ENCODE data around the gene P3H2.

The P3H2 gene

DNA sequence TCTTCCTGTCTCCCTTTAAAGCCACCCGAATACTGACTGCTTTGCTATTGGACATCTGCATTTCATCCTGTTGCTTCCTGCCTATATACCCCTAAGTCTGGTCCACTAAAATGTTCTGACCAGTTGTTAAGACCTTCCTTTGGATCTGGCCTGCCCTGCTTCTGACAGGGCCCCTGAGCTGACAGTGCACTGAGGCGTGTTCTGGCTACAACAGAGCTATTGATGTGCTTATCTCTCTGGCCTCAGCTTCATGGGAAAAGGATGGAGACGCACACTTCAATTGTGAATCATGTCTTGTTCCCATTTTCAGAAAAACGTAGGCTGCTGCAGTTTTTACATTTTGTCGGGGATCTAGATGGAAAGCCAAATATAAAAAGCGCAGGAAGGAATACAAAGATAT is 7.1 kb upstream of the P3H2 start:
- Mint-ChIP-seq H3K36me3 (ENCODE audit: low read depth) (peaks cover 3% of the 10 kb centered on the region), H3K27me3 (ENCODE audit: low read depth) (peaks cover 4% of the 10 kb centered on the region), H3K4me3 (no peak overlapping the region), H3K9me3 (no peaks in the 10 kb centered on the region), H3K27ac (no peak overlapping the region), H3K4me1 (peaks cover 23% of the 10 kb centered on the region)
- TF ChIP-seq, protein P1, sequence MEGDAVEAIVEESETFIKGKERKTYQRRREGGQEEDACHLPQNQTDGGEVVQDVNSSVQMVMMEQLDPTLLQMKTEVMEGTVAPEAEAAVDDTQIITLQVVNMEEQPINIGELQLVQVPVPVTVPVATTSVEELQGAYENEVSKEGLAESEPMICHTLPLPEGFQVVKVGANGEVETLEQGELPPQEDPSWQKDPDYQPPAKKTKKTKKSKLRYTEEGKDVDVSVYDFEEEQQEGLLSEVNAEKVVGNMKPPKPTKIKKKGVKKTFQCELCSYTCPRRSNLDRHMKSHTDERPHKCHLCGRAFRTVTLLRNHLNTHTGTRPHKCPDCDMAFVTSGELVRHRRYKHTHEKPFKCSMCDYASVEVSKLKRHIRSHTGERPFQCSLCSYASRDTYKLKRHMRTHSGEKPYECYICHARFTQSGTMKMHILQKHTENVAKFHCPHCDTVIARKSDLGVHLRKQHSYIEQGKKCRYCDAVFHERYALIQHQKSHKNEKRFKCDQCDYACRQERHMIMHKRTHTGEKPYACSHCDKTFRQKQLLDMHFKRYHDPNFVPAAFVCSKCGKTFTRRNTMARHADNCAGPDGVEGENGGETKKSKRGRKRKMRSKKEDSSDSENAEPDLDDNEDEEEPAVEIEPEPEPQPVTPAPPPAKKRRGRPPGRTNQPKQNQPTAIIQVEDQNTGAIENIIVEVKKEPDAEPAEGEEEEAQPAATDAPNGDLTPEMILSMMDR (IDR thresholded peaks at IDR 0.05; ENCODE audit: unreplicated experiment in 3 of 3): no peak

DNA sequence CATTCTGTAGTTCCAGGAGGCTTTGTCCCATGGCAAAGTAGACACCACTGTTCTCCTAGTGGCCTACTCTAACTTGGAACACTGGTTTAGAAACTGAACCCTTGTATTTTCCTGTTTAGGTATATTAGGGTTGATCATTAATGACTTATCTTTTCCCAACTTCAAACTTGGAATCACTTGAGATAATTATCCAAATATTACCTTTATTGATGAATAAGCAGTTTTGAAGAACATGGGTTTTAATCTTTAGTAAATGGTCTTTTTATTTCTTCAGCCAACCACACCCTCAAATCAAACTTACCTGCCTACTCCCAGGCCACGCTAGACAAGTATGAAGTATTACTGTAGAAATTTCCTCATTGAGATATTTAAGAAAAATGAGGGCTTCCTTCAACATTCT is 6.5 kb upstream of the P3H2 start:
- no peak overlapping the region for H3K27ac Mint-ChIP-seq
- TF ChIP-seq, protein P1 (IDR thresholded peaks at IDR 0.05; ENCODE audit: unreplicated experiment in 3 of 3): no peak
- H3K4me3 Mint-ChIP-seq: no peak overlapping the region
- H3K9me3 Mint-ChIP-seq: no peaks in the 10 kb centered on the region
- peaks cover 4% of the 10 kb centered on the region for H3K27me3 Mint-ChIP-seq (ENCODE audit: low read depth)
- peaks cover 24% of the 10 kb centered on the region for H3K4me1 Mint-ChIP-seq
- H3K36me3 Mint-ChIP-seq (ENCODE audit: low read depth): peaks cover 3% of the 10 kb centered on the region

DNA sequence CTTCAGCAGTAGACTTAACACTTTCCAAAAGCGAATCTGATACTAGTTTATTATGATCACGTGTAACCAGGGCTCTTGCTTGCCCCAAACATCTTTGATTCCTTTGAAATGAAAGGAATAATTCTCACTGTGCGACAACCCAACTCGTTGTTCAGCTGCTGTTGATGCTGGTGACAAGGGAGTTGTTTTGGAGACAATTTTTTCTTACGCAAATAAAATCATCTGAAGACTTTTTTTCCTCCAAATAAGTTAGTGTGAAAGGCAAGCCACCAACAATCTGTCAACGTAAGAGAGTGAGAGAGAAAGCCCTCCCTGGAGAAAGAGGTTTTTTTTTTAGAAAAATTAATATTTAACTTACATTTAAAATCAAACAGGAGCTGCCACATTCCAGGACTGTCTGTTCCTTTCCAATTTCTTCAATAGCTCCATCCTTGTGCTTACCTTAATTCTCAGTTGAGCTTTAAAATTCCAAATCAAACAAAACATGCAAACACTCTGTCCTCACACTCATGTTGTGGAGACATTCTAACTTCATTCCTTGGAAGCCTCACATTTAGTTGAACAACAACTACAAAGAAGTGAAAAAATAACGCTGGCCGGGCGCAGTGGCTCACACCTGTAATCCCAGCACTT is 4.9 kb upstream of the P3H2 start:
- H3K9me3 Mint-ChIP-seq: no peaks in the 10 kb centered on the region
- peaks cover 3% of the 10 kb centered on the region for H3K36me3 Mint-ChIP-seq (ENCODE audit: low read depth)
- H3K27ac Mint-ChIP-seq: peak overlapping the region; percentile 31 to 45 (median 41)
- TF ChIP-seq, protein P1 (IDR thresholded peaks at IDR 0.05; ENCODE audit: unreplicated experiment in 3 of 3): no peak
- peaks cover 4% of the 10 kb centered on the region for H3K27me3 Mint-ChIP-seq (ENCODE audit: low read depth)
- H3K4me3 Mint-ChIP-seq: no peak overlapping the region
- H3K4me1 Mint-ChIP-seq: peaks cover 22% of the 10 kb centered on the region

DNA sequence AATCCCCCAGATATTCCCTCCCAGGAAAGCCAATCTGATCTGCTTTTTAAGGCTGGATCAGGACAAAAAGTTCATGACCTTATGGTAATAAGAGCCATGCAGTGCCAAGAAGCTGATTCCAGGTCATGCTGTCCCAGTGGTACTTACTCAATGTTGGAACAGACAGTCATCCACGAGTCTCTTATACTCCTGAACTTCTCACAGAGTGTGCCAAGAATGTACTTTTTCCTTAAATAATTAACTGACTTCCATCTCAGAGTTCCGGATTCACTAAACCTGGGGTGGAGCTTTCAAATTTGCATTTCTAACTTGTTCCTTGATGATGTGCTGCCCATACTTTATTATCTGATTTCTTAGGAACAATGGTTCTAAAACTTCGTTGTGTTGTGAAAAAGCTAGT is 3.4 kb upstream of the P3H2 start:
- H3K27me3 Mint-ChIP-seq (ENCODE audit: low read depth): peaks cover 4% of the 10 kb centered on the region
- H3K4me1 Mint-ChIP-seq: peaks cover 27% of the 10 kb centered on the region
- no peaks in the 10 kb centered on the region for H3K36me3 Mint-ChIP-seq (ENCODE audit: low read depth)
- peak overlapping the region in 2 of 3 experiments; percentile 48 to 77 for H3K27ac Mint-ChIP-seq
- TF ChIP-seq, protein P1 (IDR thresholded peaks at IDR 0.05; ENCODE audit: unreplicated experiment in 3 of 3): no peak
- H3K9me3 Mint-ChIP-seq: no peaks in the 10 kb centered on the region
- H3K4me3 Mint-ChIP-seq: no peak overlapping the region

DNA sequence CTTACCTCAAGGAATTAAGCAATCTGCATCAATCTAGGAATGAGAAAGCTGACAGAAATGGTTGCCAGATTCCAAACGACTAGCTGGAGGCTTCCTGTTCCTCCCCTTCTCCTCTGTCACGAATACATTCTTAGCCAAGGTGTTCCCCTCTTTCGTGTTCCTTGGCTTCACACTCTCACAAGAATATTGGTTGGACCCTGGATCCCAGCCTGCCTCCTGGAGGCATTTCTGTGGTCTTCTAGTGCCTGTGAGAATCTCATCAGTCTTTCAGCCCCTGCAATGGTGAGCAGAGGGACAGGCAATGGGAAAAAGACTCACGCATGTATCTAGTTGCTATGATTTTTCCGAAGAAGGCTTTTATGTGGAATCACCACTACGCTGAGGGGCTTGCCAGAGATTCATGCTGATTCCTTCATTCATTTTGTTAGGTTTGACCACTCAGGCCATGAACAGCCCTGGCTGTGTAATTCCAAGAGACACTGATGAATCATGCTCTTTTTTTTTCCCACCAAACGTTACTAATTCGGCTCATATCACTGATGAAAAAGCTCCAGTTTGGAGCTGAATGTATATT is 1.6 kb upstream of the P3H2 start:
- TF ChIP-seq, protein P1 (IDR thresholded peaks at IDR 0.05; ENCODE audit: unreplicated experiment in 3 of 3): no peak
- H3K27ac Mint-ChIP-seq: peak overlapping the region; percentile 58 to 90 (median 84)
- H3K27me3 Mint-ChIP-seq (ENCODE audit: low read depth): peaks cover 4% of the 10 kb centered on the region
- H3K4me1 Mint-ChIP-seq: peaks cover 42% of the 10 kb centered on the region
- H3K9me3 Mint-ChIP-seq: no peaks in the 10 kb centered on the region
- H3K4me3 Mint-ChIP-seq: peak overlapping the region; percentile 78 to 84 (median 82)
- peaks cover 7% of the 10 kb centered on the region for H3K36me3 Mint-ChIP-seq (ENCODE audit: low read depth)

DNA sequence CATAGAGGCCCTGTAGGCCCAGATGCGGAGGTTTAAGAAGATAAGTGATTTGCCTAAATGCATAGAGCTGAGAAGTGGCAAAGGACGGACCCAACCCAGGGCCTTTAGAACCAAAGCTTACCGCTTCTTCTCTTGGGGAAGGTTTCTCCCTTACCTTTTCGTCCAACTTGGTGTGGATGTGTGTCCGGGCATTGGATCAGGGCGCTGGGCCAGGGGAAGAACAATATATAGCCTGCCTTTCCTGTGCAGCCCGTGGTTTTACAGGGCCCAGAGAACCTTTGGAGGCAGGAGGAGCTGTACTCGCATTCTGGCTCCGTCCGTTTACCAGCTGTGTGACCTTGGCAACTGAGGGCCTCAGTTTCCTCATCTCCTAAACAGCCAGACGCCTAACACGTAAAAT is 686 bp upstream of the P3H2 start:
- H3K36me3 Mint-ChIP-seq (ENCODE audit: low read depth): peaks cover 11% of the 10 kb centered on the region
- peak overlapping the region; percentile 59 to 84 (median 77) for H3K27ac Mint-ChIP-seq
- H3K9me3 Mint-ChIP-seq: no peaks in the 10 kb centered on the region
- H3K4me1 Mint-ChIP-seq: peaks cover 49% of the 10 kb centered on the region
- TF ChIP-seq, protein P1 (IDR thresholded peaks at IDR 0.05; ENCODE audit: unreplicated experiment in 3 of 3): no peak
- H3K27me3 Mint-ChIP-seq (ENCODE audit: low read depth): peaks cover 4% of the 10 kb centered on the region
- peak overlapping the region; percentile 65 to 71 (median 71) for H3K4me3 Mint-ChIP-seq
